A673 (cell line): ENCODE measurements around the gene SENP7.

ENCODE experiments used
- EZH2 ChIP-seq: fragments of 200-600 bp; sonication (generic); IDR thresholded peaks from 2 replicates; pipeline ENCODE4 v1.6.1; 2017; ENCODE audit warnings: borderline replicate concordance, low read depth, mild to moderate bottlenecking, mixed read lengths, antibody characterized with exemption, low read length; ENCODE audit not compliant: poor library complexity, severe bottlenecking
- TF ChIP-seq, protein P1 (sequence below): fragments of 300-800, 200-600 bp; sonication (generic); conservative IDR thresholded peaks from 2 replicates; pipeline ENCODE4 v1.5.1; 2017; ENCODE audit warnings: low read depth, mild to moderate bottlenecking, antibody characterized with exemption, low read length, moderate library complexity, mixed read lengths

DNA sequence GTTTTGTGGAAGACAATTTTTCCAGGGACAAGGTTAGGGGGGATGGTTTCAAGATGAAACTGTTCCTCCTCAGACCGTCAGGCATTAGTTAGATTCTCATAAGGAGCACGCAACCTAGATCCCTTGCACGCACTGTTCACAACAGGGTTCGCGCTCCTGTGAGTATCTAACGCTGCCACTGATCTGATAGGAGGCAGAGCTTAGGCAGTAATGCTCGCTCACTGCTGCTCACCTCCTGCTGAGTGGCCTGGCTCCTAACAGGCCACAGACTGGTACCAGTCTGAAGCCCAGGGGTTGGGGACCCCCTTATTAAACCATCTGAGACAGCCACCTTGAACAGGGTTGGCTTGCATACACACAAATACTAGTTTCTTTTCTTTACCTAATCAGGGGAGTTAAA lies 179.1 kb downstream of the SENP7 start:
- TF ChIP-seq, protein P1, sequence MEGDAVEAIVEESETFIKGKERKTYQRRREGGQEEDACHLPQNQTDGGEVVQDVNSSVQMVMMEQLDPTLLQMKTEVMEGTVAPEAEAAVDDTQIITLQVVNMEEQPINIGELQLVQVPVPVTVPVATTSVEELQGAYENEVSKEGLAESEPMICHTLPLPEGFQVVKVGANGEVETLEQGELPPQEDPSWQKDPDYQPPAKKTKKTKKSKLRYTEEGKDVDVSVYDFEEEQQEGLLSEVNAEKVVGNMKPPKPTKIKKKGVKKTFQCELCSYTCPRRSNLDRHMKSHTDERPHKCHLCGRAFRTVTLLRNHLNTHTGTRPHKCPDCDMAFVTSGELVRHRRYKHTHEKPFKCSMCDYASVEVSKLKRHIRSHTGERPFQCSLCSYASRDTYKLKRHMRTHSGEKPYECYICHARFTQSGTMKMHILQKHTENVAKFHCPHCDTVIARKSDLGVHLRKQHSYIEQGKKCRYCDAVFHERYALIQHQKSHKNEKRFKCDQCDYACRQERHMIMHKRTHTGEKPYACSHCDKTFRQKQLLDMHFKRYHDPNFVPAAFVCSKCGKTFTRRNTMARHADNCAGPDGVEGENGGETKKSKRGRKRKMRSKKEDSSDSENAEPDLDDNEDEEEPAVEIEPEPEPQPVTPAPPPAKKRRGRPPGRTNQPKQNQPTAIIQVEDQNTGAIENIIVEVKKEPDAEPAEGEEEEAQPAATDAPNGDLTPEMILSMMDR, result no peak
- no peak for TF ChIP-seq EZH2
